ENCODE measurements around the gene PPM1G. TPM values are rescaled to one million over a fixed set of nuclear protein-coding genes. Genes with fewer than 3 reads are reported as not detected.

The PPM1G gene
- total RNA-seq, 1 donor from 2014 or later = 101 TPM

- no peak for DNase-seq (ENCODE audit: low read depth in 2 of 2)
Measured at GRCh38 chr2:27412419-27413152, 3.2 kb upstream of the PPM1G start.

DNA sequence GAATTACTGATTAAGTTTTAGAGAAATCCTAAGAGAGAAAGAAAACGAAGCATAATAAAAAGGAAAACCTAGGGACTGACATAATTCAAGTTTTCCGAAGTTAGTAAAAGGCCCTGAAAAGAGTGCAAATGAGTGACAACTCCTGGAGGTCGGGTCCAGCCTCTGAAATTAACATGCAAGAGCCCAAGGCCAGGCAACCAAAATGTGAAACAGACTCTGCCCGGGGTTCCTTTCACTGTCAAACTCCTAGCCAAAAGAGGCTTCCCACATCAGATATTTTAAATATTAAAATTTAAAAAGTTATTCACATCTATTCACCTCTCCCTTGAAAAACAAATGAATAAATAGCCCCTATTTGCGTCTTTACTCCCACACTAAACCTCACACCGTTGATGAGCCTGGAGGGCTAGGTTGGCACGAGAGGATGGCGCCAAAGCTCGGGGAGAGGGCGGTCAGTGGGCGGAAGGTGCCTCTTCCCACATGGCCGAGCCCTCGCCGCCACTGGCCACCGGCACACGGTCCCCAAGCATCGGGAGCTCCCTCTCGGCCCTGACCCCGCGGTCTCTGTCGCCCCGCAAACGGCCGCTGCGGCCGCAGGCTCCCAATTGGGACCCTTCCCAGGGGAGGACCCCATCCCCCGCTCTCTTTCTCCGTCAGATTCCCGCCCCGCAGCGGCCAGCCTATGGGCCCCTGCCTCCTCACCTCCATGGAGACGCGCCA lies 630 bp downstream of the PPM1G start:
- peak in 1 of 2 donors; percentile 18 for DNase-seq (ENCODE audit: low read depth in 2 of 2)

- DNase-seq (ENCODE audit: low read depth in 2 of 2) = peak; percentile 67 to 76
Measured at GRCh38 chr2:27407798-27408491, 1.4 kb downstream of the PPM1G start.

DNA sequence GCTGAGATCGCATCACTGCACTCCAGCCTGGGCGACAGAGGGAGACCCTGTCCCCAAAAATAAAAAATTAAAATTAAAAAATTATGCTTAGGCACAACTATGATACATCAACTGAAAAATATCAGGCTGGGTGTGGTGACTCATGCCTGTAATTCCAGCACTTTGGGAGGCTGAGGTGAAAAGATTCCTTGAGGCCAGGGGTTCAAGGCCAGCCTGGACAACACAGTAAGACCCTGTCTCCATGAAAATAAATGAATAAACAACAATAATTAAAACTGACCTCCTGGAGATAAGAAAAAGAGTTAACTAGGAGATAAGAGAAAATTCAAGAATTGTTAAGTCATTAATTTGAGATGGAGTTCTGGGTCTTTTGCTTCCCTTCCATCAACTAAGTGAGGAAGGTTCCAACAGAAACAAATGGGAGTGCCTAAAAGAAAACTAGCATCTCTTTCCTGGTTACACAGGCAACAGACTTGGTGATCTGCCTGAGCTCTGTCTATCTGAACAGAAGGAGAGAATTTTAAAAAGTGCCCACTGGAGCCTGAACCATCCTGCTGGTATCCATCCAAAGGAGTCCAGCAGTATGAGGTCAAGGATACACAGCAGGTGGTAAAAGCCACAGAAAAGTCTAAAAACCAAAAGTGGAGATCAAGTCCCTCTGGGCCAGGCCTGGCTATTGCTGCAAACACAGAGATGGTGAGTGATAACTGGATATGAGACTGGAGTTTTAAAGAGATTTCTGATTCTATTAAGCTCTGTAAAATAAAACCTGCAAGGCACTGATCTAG lies 8.8 kb downstream of the PPM1G start:
- no peak for DNase-seq (ENCODE audit: low read depth in 2 of 2)

- DNase-seq (ENCODE audit: low read depth in 2 of 2) = no peak
Measured at GRCh38 chr2:27398962-27399361, 10.4 kb downstream of the PPM1G start.

DNA sequence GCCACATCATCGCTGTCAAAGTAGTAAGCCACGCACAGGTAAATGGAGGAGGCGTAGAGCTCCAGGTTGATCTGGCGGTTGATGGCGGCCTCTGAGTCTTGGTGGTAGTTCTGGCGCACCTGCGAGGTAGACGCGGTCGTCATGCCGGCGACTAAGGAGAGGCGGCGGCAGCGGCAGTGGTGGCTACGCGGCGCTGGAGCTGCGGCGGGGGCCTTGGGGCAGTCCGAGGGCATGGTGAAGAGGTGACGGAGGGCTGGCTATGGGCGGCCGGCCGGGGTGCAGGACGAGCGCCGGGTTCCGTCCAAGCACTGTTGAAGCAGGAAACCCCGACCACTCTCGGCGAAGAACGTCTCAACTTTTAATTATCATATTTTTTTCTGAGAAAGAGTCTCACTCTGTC lies 16.2 kb downstream of the PPM1G start:
- DNase-seq (ENCODE audit: low read depth in 2 of 2) = no peak

- DNase-seq (ENCODE audit: low read depth in 2 of 2) = no peak
Measured at GRCh38 chr2:27390822-27391679, 18.3 kb downstream of the PPM1G start.

- DNase-seq (ENCODE audit: low read depth in 2 of 2) = no peak
Measured at GRCh38 chr2:27381577-27382181, 27.7 kb downstream of the PPM1G start.

DNA sequence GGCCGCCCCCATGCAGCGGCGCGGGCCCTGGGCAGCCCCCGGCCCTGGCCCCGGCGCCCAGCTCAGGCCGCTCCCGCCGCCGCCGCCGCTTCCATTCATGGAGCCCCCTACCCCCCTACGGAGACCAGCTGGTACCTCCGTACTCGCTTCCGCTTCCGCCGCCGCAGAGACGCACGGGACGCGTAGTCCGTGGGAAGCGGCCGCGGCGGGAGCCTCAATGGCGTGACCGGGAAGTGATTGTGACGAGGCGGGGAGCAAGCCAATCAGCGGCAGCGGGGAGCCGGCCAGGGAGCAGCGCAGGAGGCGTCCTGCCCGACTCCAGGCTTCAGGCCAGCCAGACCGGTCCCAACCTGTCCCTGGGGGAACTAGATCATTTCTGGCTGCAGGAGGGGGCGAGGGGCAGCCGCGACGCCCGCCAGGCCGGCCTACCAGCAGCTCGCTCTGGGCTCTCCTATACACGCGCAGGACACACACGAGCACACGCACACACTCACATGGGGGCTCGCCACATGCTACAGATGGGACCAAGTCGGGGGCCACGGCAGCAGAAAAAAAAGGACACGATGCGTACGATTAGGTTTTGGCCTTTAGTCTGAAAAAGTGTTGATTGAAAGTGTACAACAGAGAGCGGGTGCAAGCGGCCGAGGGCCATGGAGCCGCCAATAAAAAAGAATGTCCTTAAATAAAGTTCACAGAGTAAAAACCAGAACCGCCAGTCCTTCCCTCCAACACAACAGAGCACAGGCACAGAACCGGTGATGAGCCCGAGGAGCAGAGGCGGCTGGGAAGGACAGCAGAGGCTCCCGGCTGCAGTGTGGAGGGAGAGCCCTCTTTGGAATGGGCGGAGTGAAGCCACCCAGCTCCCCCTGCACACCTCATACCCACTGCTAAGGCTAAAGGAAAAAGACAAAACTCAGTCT lies 28.5 kb downstream of the PPM1G start, which contains the start of gene ZNF513:
TSS of gene ZNF513 (minus strand) at position 109 of the 920 bp plus-strand sequence. CDS start 208 bp downstream, outside the sequence.
- DNase-seq (ENCODE audit: low read depth in 2 of 2) = peak; percentile 88 to 96

DNA sequence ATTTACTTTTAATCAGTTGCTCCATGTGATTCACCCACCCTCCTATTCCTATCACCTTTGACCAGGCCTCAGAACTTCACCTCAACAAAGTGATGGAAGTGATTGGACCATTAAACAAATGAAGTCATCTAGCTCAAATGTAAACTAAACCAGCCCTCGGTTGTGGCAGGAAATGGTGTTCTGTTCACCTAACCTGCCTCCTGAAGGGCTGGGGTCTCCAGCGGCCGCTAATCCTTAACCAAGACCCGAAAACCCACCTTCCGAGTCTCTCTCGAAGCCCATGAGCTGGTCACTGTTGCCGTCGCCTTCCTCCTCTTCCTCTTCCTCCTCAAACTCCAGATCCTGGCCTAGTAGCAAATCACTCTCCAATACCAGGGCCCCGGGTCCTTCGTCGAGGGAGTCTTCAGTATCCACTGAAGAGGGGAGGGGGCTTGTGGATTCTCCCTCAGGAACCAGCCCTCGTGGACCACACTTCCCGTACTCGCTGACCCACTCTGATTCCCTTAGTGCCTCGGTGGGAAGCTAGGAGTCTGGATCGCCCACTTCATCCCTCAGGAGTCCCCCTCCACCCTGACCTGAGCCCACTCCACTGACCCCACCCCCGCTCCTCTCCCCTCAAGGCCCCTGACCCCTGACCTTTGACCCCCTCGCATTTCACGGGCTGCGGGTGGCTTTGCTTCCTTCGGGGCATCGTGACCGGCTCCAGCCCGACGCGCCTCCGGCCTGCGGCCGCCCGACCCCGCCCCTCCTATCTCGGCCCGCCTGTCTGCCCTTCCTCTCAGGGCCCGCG lies 29.4 kb downstream of the PPM1G start:
- DNase-seq (ENCODE audit: low read depth in 2 of 2) = peak in 1 of 2 donors; percentile 52

- DNase-seq (ENCODE audit: low read depth in 2 of 2) = no peak
Measured at GRCh38 chr2:27379383-27379835, 30.0 kb downstream of the PPM1G start.

GRCh38 chr2:27378809-27379290 lies 30.5 kb downstream of the PPM1G start:
- no peak for DNase-seq (ENCODE audit: low read depth in 2 of 2)

DNA sequence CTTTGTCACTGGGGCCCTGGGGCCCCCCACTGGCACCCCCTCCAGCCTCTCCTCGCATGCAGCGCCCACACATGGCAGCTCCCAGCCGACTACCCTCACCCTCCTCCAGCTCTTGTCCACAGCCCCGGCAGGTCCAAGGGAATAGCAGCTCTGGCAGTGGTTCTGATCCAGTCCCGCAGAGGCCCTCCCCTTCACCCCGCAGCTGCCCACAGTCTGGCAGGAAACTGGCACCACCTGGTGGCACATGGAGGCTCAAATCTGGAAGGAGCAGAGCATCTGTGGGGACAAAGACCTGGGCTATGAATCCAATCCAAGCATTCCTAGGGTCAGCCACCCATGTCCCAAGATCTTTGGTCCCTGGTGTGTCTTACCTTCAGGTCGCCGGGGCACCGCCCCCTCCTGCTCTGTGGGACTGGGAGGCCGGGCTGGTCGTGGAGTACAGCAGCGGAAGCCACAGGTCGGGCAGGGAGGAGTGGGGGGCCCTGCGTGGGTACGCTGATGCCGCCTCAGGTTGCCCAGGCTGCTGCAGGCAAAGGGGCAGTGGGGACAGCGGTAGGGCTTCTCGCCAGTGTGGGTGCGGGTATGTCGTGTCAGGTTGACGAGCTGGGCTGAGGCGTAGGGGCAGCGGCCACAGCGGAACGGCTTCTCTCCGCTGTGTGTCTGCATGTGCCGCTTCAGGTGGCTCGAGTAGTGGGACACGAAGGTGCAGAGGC lies 31.1 kb downstream of the PPM1G start:
- DNase-seq (ENCODE audit: low read depth in 2 of 2) = no peak

DNA sequence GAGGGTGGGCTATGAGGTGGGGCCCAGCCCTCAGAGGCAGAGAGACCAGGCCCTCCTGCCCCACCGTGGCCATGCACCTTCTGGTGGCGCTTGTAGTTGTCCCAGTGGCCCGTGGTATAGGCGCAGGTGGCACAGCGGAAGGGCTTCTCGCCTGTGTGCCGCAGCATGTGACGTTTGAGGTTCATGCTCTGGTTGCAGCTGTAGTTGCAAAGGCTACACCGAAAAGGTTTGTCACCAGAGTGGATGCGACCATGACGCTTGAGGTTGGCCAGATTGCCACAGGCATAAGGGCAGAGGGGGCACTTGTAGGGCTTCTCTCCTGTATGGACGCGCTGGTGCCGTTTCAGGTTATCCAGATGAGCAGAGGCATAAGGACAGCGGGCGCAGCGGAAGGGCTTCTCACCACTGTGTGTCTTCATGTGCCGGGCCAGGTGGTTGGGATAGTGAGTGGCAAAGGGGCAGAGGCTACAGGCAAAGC lies 31.7 kb downstream of the PPM1G start:
- DNase-seq (ENCODE audit: low read depth in 2 of 2) = no peak

GRCh38 chr2:27376866-27377617 lies 32.3 kb downstream of the PPM1G start:
- no peak for DNase-seq (ENCODE audit: low read depth in 2 of 2)

DNA sequence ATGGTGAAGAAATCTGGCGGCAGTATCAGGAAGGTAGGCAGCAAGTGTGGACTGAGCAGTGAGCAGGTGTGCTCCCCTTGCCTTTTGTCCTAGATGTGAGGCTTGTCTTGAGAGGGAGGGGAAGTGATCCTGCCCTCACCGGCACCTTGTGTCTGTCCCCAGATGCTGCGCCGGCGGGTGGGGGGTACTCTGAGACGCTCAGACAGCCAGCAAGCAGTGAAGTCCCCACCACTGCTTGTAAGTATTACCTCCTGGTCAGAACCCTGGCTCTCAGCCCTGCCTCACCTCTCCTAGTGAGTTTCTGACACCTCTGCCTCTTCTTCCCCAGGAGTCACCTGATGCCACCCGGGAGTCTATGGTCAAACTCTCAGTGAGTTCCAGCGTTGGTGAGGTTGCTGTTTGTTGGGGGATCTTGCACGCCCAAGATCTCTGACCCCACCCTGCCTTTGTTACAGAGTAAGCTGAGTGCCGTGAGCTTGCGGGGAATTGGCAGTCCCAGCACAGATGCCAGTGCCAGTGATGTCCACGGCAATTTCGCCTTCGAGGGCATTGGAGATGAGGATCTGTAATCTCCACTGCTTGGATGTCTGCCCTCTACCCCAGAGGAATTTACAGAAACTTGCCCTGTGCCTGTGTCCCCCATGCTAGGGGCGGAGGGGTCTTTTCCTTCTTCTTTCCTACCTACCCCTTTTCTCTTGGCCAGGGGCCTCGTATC lies 33.1 kb downstream of the PPM1G start:
- no peak for DNase-seq (ENCODE audit: low read depth in 2 of 2)

All from dermis microvascular lymphatic vessel endothelial cell (primary cell).